ENCODE data around the gene PFKFB1.

- TF ChIP-seq CTCF (conservative IDR thresholded peaks at IDR 0.05; ENCODE audit: low read depth, low read length) = no peak
- TF ChIP-seq EZH2 (IDR thresholded peaks at IDR 0.05; ENCODE audit: borderline replicate concordance, low read depth, low read length, poor library complexity, severe bottlenecking) = no peak
Observed at GRCh38 chrX:54994099-54994498, at the start of gene PFKFB1.
